Right lobe of liver (tissue), 6 donors: ENCODE measurements around the gene SPINK9. TPM values are rescaled to one million over a fixed set of nuclear protein-coding genes. Genes with fewer than 3 reads are reported as not detected.
"Not testable (repeated sequence)": the region's sequence is repeated elsewhere in the genome, so short reads cannot be mapped to it uniquely, and the experiment has no call there.

ENCODE experiments used
- ATAC-seq, 4 donors: fragments of 200-7000 bp; cut with Tn5 transposase; one replicate each; pipeline ENCODE4 v1.9.1; 2020; ENCODE audit warnings: mild to moderate bottlenecking in 4 of 4, moderate library complexity in 4 of 4
- DNase-seq, 3 donors: peaks; one replicate each; pipeline ENCODE4 v3.0.0-alpha.2; 2020
- H3K27ac ChIP-seq, 3 donors: fragments of 200-600 bp; one replicate each; pipeline ENCODE4 v1.8.0; 2022
- H3K27me3 ChIP-seq, 2 donors: fragments of 200-600 bp; one replicate each; pipeline ENCODE4 v1.8.0; 2022
- H3K36me3 ChIP-seq, 4 donors: fragments of 200-600 bp; sonication (generic) in 1 of 4; one replicate each; pipeline versions ENCODE4 v1.5.1 to v1.8.0; 2017 to 2022; ENCODE audit warnings: control low read depth in 1 of 4
- H3K4me1 ChIP-seq, 4 donors: fragments of 200-600 bp; sonication (generic) in 1 of 4; one replicate each; pipeline versions ENCODE4 v1.5.1 to v1.8.0; 2017 to 2022; ENCODE audit warnings: control low read depth in 1 of 4
- H3K4me3 ChIP-seq, 3 donors: fragments of 200-600 bp; one replicate each; pipeline ENCODE4 v1.8.0; 2022
- H3K9me3 ChIP-seq, 4 donors: fragments of 200-600 bp; sonication (generic) in 1 of 4; one replicate each; pipeline versions ENCODE4 v1.5.1 to v1.8.0; 2017 to 2022; ENCODE audit warnings: control low read depth in 1 of 4
- POLR2A ChIP-seq: fragments of 450-650 bp; IDR thresholded peaks from one replicate; pipeline ENCODE4 v1.6.1; 2017; ENCODE audit warnings: antibody characterized with exemption, mild to moderate bottlenecking
- WGBS: methylation state at CpG from one replicate; pipeline ENCODE4 v1.1.6; 2018; ENCODE audit warnings: low coverage, low lambda C conversion rate; ENCODE audit not compliant: insufficient coverage; ENCODE audit errors: missing lambda C conversion rate; 5-methylcytosine and 5-hydroxymethylcytosine counted together
- intact Hi-C, 2 donors: fragments of 100-400 bp; cut with DNase I; formaldehyde crosslinking; loops; one replicate each; pipeline versions ENCODE4 v1.11.2 to v1.14.1; 2022
- total RNA-seq, 6 experiments: library from RNA; depleted of rRNA in 2 of 6; stranded (reverse); fragments of >200 nt in 2 of 6; fragmentation: NEBNext Ultra II Directional in 3 of 6; extraction: Animal tissue kit (Norgen Biotek cat#: 25700) in 3 of 6; gene quantifications; one replicate each; pipeline versions ENCODE4 v1.1.0 to v1.2.4, GENCODE V29; 2016 to 2023
- TF ChIP-seq, protein P1 (sequence below), 4 donors: fragments of 200-600 bp in 3 of 4; fragments of 450-650 bp in 1 of 4; IDR thresholded peaks; one replicate each; pipeline versions ENCODE4 v1.5.1 to v1.8.0; 2016 to 2022; ENCODE audit warnings: antibody characterized with exemption in 4 of 4, mild to moderate bottlenecking in 2 of 4
- donor health status: DM: no; HTN: yes; CAD: no.
- donor health status: DM: no; HTN: no; CAD: no.
- donor health status: DM: no; HTN: no; CAD: no.
- donor health status: DM: no; HTN: yes; CAD: no.
- donor health status: DM: no; HTN: yes; CAD: no.

SPINK9 gene
- total RNA-seq, 6 experiments from 2014 or later, result not detected

DNA sequence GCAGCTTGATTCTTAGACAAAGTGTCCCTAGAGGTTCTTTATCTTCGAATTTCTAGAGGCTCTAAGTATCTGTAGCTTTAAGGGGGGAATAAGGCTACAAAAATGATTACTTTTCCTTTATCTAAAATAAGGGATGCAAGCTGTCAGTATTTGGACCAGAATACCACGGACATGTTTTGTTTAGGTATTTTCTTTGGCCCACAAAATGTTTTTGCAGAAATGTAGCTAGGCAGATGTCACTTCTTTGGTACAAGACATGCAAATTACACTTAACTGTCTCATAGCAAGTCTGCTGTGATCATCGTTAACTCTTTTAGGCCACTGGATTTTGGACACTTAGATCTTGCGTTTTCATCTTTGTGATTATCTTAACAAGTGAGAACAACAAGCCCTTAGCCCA, 20.6 kb upstream of the SPINK9 start:
- H3K27ac ChIP-seq, result no peak overlapping the region
- TF ChIP-seq, protein P1, sequence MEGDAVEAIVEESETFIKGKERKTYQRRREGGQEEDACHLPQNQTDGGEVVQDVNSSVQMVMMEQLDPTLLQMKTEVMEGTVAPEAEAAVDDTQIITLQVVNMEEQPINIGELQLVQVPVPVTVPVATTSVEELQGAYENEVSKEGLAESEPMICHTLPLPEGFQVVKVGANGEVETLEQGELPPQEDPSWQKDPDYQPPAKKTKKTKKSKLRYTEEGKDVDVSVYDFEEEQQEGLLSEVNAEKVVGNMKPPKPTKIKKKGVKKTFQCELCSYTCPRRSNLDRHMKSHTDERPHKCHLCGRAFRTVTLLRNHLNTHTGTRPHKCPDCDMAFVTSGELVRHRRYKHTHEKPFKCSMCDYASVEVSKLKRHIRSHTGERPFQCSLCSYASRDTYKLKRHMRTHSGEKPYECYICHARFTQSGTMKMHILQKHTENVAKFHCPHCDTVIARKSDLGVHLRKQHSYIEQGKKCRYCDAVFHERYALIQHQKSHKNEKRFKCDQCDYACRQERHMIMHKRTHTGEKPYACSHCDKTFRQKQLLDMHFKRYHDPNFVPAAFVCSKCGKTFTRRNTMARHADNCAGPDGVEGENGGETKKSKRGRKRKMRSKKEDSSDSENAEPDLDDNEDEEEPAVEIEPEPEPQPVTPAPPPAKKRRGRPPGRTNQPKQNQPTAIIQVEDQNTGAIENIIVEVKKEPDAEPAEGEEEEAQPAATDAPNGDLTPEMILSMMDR (IDR thresholded peaks at IDR 0.05), result no peak
- TF ChIP-seq POLR2A, result no peak
- no peaks in the 10 kb centered on the region for H3K36me3 ChIP-seq
- WGBS, result 55% methylated on average over 4 of the region's 4 CpGs
- no peaks in the 10 kb centered on the region for H3K27me3 ChIP-seq
- H3K4me1 ChIP-seq, result no peaks in the 10 kb centered on the region
- ATAC-seq (no peak), DNase-seq (no peak)
- H3K9me3 ChIP-seq, result no peaks in the 10 kb centered on the region
- intact Hi-C loops, result no loop called here
- H3K4me3 ChIP-seq, result no peak overlapping the region

DNA sequence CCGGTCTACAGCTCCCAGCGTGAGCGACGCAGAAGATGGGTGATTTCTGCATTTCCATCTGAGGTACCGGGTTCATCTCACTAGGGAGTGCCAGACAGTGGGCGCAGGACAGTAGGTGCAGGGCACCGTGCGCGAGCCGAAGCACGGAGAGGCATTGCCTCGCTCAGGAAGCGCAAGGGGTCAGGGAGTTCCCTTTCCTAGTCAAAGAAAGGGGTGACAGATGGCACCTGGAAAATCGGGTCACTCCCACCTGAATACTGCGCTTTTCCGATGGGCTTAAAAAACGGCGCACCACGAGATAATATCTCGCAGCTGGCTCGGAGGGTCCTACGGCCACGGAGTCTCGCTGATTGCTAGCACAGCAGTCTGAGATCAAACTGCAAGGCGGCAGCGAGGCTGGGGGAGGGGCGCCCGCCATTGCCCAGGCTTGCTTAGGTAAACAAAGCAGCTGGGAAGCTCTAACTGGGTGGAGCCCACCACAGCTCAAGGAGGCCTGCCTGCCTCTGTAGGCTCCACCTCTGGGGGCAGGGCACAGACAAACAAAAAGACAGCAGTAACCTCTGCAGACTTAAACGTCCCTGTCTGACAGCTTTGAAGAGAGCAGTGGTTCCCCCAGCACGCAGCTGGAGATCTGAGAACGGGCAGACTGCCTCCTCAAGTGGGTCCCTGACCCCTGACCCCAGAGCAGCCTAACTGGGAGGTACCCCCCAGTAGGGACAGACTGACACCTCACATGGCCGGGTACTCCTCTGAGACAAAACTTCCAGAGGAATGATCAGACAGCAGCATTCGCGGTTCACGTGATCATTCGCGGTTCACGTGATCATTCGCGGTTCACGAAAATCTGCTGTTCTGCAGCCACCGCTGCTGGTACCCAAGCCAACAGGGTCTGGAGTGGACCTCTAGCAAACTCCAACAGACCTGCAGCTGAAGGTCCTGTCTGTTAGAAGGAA, 15.1 kb upstream of the SPINK9 start:
- H3K27me3 ChIP-seq, intact Hi-C loops, H3K9me3 ChIP-seq, H3K4me1 ChIP-seq, H3K27ac ChIP-seq, H3K36me3 ChIP-seq: not testable (repeated sequence)
- DNase-seq (peak in 2 of 3 donors; percentile 42 to 57), ATAC-seq (peak in 1 of 4 donors; percentile 53)
- 73% methylated on average over 2 of the region's 42 CpGs for WGBS
- H3K4me3 ChIP-seq, result peak overlapping the region; percentile 7 to 55 (median 47)

DNA sequence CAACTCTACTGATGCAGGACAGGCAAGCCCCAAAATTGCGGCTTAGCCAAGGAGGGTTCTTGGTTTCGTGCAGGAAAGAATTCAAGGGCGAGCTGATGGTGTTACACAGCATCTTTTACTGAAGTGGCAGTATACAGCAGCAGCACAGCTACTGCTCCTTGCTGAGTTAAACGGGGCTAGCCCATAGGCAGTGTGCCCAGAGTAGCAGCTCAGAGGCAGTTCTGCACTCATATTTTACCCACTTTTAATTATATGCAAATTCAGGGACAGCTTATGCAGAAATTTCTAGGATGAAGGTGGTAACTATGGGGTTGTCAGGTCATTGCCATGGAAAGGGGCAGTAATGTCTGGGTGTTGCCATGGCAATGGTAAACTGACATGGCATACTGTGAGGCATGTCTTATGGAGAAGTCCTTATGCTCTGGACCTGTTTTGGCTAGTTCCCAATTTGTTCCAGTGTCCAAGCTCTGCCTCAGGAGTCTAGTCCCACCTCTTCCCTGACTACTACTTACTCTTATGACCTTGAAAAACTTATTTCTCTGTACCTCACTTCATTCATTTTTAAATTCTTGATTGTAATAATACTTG, 2.0 kb upstream of the SPINK9 start:
- 89% methylated on average over 3 of the region's 4 CpGs for WGBS
- Histone ChIP-seq H3K4me3 (no peak overlapping the region), H3K4me1 (no peaks in the 10 kb centered on the region), H3K27ac (no peak overlapping the region), H3K27me3 (no peaks in the 10 kb centered on the region), H3K36me3 (no peaks in the 10 kb centered on the region), H3K9me3 (no peaks in the 10 kb centered on the region)
- no peak for ATAC-seq
- TF ChIP-seq POLR2A, result no peak
- TF ChIP-seq, protein P1 (IDR thresholded peaks at IDR 0.05), result no peak
- no peak for DNase-seq
- intact Hi-C loops, result no loop called here

DNA sequence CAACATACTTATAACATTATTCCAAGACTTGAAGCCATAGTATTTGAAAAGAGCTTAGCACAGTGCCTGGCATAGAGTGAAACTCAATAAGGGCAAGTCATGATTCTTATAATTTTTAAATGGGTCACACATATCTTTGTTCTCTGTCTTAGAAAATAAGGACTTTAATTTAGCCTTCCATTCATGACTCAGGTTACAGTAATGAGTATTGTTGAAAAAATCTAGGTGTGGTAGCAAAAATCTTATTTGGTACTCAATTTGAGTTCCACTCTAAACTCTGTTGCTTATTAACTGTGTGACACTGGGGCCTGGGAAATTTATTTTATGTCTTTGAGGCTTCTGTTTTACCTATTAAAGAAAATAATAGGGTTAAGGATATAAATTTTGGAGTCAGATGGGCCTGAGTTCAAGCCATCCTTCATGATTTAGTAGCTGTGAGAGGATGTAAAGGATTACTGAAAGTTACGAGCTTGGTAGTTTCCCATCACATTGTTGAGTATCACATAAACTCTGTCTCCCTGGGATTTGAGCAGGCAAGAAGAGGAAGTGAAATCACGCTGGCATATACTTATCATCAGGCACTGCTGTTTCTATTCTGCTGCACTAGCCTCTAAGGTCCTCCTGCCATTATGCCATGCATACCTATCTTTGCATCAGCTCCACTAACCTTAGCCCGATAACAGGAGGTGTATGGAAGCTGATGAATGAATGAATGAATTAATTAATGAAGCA, 1.5 kb downstream of the SPINK9 start:
- Histone ChIP-seq H3K4me3 (no peak overlapping the region), H3K4me1 (no peaks in the 10 kb centered on the region), H3K27ac (no peak overlapping the region), H3K27me3 (no peaks in the 10 kb centered on the region), H3K36me3 (no peaks in the 10 kb centered on the region), H3K9me3 (no peaks in the 10 kb centered on the region)
- ATAC-seq (no peak), DNase-seq (no peak)
- TF ChIP-seq, protein P1 (IDR thresholded peaks at IDR 0.05), result no peak
- no peak for TF ChIP-seq POLR2A
- intact Hi-C loops, result no loop called here
- WGBS, result 67% methylated on average over 3 of the region's 3 CpGs
